Psoas muscle (tissue), 8 donors: ENCODE results near the gene TLR8. TPM values are rescaled to one million over a fixed set of nuclear protein-coding genes. Genes with fewer than 3 reads are reported as not detected.

Experiments
- ATAC-seq, 4 donors: fragments of 200-7000 bp; cut with Tn5 transposase; one replicate each; pipeline ENCODE4 v1.9.1; 2020; ENCODE audit warnings: moderate library complexity in 3 of 4, mild to moderate bottlenecking in 2 of 4
- DNase-seq, 2 donors: peaks; one replicate each; pipeline ENCODE4 v3.0.0-alpha.2; 2020
- H3K27ac ChIP-seq: fragments of 200-600 bp; one replicate; pipeline ENCODE4 v1.8.0; 2022
- H3K27me3 ChIP-seq, 3 donors: fragments of 200-600 bp in 1 of 3; one replicate each; pipeline versions ENCODE4 v1.6.1 to v1.8.0; 2013 to 2022; ENCODE audit warnings: low read length in 2 of 3, mild to moderate bottlenecking in 2 of 3, moderate library complexity in 1 of 3; ENCODE audit not compliant: insufficient read depth in 3 of 3
- H3K36me3 ChIP-seq, 2 donors: fragments of 200-600 bp in 1 of 2; one replicate each; pipeline versions ENCODE4 v1.6.1 to v1.8.0; 2013 to 2022; ENCODE audit warnings: low read depth in 1 of 2, mild to moderate bottlenecking in 1 of 2, moderate library complexity in 1 of 2; ENCODE audit not compliant: insufficient read depth in 1 of 2
- H3K4me1 ChIP-seq: fragments of 200-600 bp; one replicate; pipeline ENCODE4 v1.8.0; 2022
- H3K4me3 ChIP-seq: fragments of 200-600 bp; one replicate; pipeline ENCODE4 v1.8.0; 2022; ENCODE audit warnings: mild to moderate bottlenecking
- H3K9me3 ChIP-seq: fragments of 200-600 bp; one replicate; pipeline ENCODE4 v1.8.0; 2022
- WGBS, 3 donors: extraction: QIAGEN DNeasy Blood & Tissue Kit; methylation state at CpG; one replicate each; pipeline versions ENCODE4 v1.1.6 to v1.1.7; 2013; 5-methylcytosine and 5-hydroxymethylcytosine counted together
- intact Hi-C, 2 donors: fragments of 100-400 bp; cut with DNase I; formaldehyde crosslinking; loops; one replicate each; pipeline versions ENCODE4 v1.11.0 to v1.14.2; 2022
- polyA plus RNA-seq, 3 donors: library from polyadenylated mRNA; stranded (reverse); fragments of 200-250 nt; gene quantifications; one replicate each; pipeline ENCODE4 v1.2.3, GENCODE V29; 2013
- total RNA-seq, 4 donors: library from RNA; stranded (reverse); fragmentation: NEBNext Ultra II Directional in 2 of 4; extraction: Animal tissue kit (Norgen Biotek cat#: 25700) in 2 of 4; gene quantifications; one replicate each; pipeline versions ENCODE4 v1.2.1 to v1.2.4, GENCODE V29; 2021 to 2023
- TF ChIP-seq, protein P1 (sequence below): fragments of 200-600 bp; IDR thresholded peaks from one replicate; pipeline ENCODE4 v1.8.0; 2022; ENCODE audit warnings: antibody characterized with exemption
- donor health status: healthy with polysubstance abuse.
- donor health status: DM: no; HTN: no; CAD: no; lungs with moderate emphysema.
- donor health status: Bipolar disorder and iron deficiency.
- donor health status: healthy.
- donor health status: DM: yes; HTN: yes; CAD: no.
- donor health status: DM: no; HTN: no; CAD: no.
- donor health status: DM: no; HTN: no; CAD: no.
- donor health status: DM: yes; HTN: yes; CAD: no.

TLR8 gene
- total and polyA plus RNA-seq, 7 donors, result 0.06 to 0.57 (median 0.36) TPM

GRCh38 chrX:12946406-12946805, 40.0 kb downstream of the TLR8 start:
- intact Hi-C loops, result loop anchor here (2.0 to 5.0 kb wide), 2 partner anchors 541 to 542 kb away; no protein-coding TSS in a partner anchor

GRCh38 chrX:12946838-12947544, 40.6 kb downstream of the TLR8 start:
- no peaks in the 10 kb centered on the region for H3K9me3 ChIP-seq
- peaks cover 5% of the 10 kb centered on the region for H3K4me1 ChIP-seq
- TF ChIP-seq, protein P1, sequence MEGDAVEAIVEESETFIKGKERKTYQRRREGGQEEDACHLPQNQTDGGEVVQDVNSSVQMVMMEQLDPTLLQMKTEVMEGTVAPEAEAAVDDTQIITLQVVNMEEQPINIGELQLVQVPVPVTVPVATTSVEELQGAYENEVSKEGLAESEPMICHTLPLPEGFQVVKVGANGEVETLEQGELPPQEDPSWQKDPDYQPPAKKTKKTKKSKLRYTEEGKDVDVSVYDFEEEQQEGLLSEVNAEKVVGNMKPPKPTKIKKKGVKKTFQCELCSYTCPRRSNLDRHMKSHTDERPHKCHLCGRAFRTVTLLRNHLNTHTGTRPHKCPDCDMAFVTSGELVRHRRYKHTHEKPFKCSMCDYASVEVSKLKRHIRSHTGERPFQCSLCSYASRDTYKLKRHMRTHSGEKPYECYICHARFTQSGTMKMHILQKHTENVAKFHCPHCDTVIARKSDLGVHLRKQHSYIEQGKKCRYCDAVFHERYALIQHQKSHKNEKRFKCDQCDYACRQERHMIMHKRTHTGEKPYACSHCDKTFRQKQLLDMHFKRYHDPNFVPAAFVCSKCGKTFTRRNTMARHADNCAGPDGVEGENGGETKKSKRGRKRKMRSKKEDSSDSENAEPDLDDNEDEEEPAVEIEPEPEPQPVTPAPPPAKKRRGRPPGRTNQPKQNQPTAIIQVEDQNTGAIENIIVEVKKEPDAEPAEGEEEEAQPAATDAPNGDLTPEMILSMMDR, result peak; percentile 69
- DNase-seq (peak in 1 of 2 donors; percentile 34), ATAC-seq (peak in 3 of 4 donors; percentile 49 to 63 (median 51))
- intact Hi-C loops, result loop anchor here (2.0 to 5.0 kb wide), 2 partner anchors 540 to 542 kb away; no protein-coding TSS in a partner anchor
- H3K4me3 ChIP-seq, result no peak overlapping the region
- WGBS, 3 donors, result 41 to 55% (median 46%) methylated on average over 5 of the region's 5 CpGs
- no peaks in the 10 kb centered on the region for H3K36me3 ChIP-seq
- H3K27ac ChIP-seq, result no peak overlapping the region
- no peaks in the 10 kb centered on the region for H3K27me3 ChIP-seq

More at GRCh38 chrX:12946406-12946805, 40.0 kb downstream of the TLR8 start:
- Histone ChIP-seq H3K9me3 (no peaks in the 10 kb centered on the region), H3K27me3 (no peaks in the 10 kb centered on the region), H3K36me3 (no peaks in the 10 kb centered on the region), H3K27ac (no peak overlapping the region), H3K4me1 (peaks cover 5% of the 10 kb centered on the region), H3K4me3 (no peak overlapping the region)
- DNase-seq (no peak), ATAC-seq (no peak)
- TF ChIP-seq, protein P1, result no peak
- WGBS, 3 donors, result 35 to 74% (median 58%) methylated on average over 4 of the region's 4 CpGs

- 49 to 75% (median 65%) methylated on average over 5 of the region's 5 CpGs for WGBS, 3 donors
- TF ChIP-seq, protein P1, result no peak
- no peak overlapping the region for H3K4me3 ChIP-seq
- H3K27ac ChIP-seq, result no peak overlapping the region
- peaks cover 5% of the 10 kb centered on the region for H3K4me1 ChIP-seq
- intact Hi-C loops, result loop anchor here (2.0 to 5.0 kb wide), 2 partner anchors 540 to 541 kb away; no protein-coding TSS in a partner anchor
- ATAC-seq (no peak), DNase-seq (no peak)
- no peaks in the 10 kb centered on the region for H3K27me3 ChIP-seq
- H3K36me3 ChIP-seq, result no peaks in the 10 kb centered on the region
- no peaks in the 10 kb centered on the region for H3K9me3 ChIP-seq
Measured at GRCh38 chrX:12947545-12948235, 41.3 kb downstream of the TLR8 start.

GRCh38 chrX:12948495-12948894, 42.1 kb downstream of the TLR8 start:
- 87 to 99% (median 97%) methylated on average over 2 of the region's 2 CpGs for WGBS, 3 donors
- Histone ChIP-seq H3K27ac (no peak overlapping the region), H3K4me1 (peaks cover 5% of the 10 kb centered on the region), H3K4me3 (no peak overlapping the region), H3K27me3 (no peaks in the 10 kb centered on the region), H3K9me3 (no peaks in the 10 kb centered on the region), H3K36me3 (no peaks in the 10 kb centered on the region)
- intact Hi-C loops, result loop anchor here in 1 of 2 donors (5.0 kb wide), 1 partner anchor 539 kb away; no protein-coding TSS in a partner anchor
- ATAC-seq (no peak), DNase-seq (no peak)
- TF ChIP-seq, protein P1, result no peak
